Ramos (cell line): ENCODE results near the gene ZNF384.
"Not testable (repeated sequence)": the region's sequence is repeated elsewhere in the genome, so short reads cannot be mapped to it uniquely, and the experiment has no call there.

Source experiments
- in situ Hi-C: fragments of 300-500 bp; cut with MboI; formaldehyde crosslinking; loops from one replicate; pipeline ENCODE4 v1.14.3; 2022; ENCODE audit warnings: low sequenced_read_pairs; ENCODE audit not compliant: unreplicated experiment

ZNF384 gene

GRCh38 chr12:6688999-6689882 is at the start of gene ZNF384:
Gene ZNF384 (minus strand): TSS chr12:6689375. CDS start chr12:6679520, 9,855 bp downstream.
- in situ Hi-C loops = no loop called here

- in situ Hi-C loops = no loop called here
These were observed 47.6 kb upstream of the ZNF384 start for GRCh38 chr12:6736754-6737153.

GRCh38 chr12:6735448-6736191 is 46.4 kb upstream of the ZNF384 start:
- in situ Hi-C loops = no loop called here

- in situ Hi-C loops = no loop called here
These were observed 45.6 kb upstream of the ZNF384 start for GRCh38 chr12:6734506-6735387.

GRCh38 chr12:6730169-6730568 is 41.0 kb upstream of the ZNF384 start:
- in situ Hi-C loops = no loop called here

- in situ Hi-C loops = no loop called here
These were observed 40.0 kb upstream of the ZNF384 start for GRCh38 chr12:6729186-6729585.

- in situ Hi-C loops = no loop called here
These were observed 36.2 kb upstream of the ZNF384 start for GRCh38 chr12:6725350-6725749.

GRCh38 chr12:6724409-6724797 is 35.2 kb upstream of the ZNF384 start:
- in situ Hi-C loops = no loop called here

- in situ Hi-C loops = no loop called here
These were observed 34.6 kb upstream of the ZNF384 start, which contains the start of gene COPS7A for GRCh38 chr12:6723607-6724408. Gene COPS7A (plus strand): TSS chr12:6724046. CDS start chr12:6724657, 611 bp downstream.

GRCh38 chr12:6722863-6723262 is 33.7 kb upstream of the ZNF384 start:
- in situ Hi-C loops = no loop called here

GRCh38 chr12:6716874-6717437 is 27.8 kb upstream of the ZNF384 start:
- in situ Hi-C loops = no loop called here

- in situ Hi-C loops = not testable (repeated sequence)
These were observed 27.1 kb upstream of the ZNF384 start for GRCh38 chr12:6716031-6716873.

- in situ Hi-C loops = no loop called here
These were observed 19.8 kb upstream of the ZNF384 start for GRCh38 chr12:6708960-6709394.

GRCh38 chr12:6708351-6708750 is 19.2 kb upstream of the ZNF384 start:
- in situ Hi-C loops = not testable (repeated sequence)

- in situ Hi-C loops = no loop called here
These were observed 14.5 kb upstream of the ZNF384 start for GRCh38 chr12:6703631-6704030.

GRCh38 chr12:6701078-6701768 is 12.0 kb upstream of the ZNF384 start:
- in situ Hi-C loops = no loop called here

- in situ Hi-C loops = no loop called here
These were observed 11.5 kb upstream of the ZNF384 start, which contains the start of gene PIANP for GRCh38 chr12:6700646-6701051. Gene PIANP (minus strand): TSS chr12:6700815. CDS start chr12:6698061, 2,754 bp downstream.
